ENCODE results near the gene TBKBP1.

The TBKBP1 gene

DNA sequence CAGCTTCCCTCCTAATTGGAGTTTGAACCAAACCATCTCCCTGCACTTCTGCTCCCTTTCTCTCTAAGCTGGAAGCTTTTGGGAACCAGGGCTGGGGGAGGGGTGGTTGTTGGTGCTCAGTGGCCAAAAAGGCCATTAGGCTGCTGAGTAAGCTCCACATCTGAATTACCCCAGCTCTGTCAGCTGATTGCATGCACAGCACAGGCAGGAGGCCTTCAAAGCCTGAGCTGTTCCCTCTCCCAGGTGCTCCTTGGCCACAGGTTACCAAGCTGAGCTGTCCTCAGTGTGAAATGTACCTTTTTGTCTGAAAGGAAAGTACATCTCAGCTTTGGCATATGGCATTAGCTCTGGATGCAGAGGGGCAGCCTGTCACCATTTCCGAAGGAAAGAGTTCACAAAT is 6.2 kb upstream of the TBKBP1 start:
- no peak for TF ChIP-seq CTCF (IDR thresholded peaks at IDR 0.05; ENCODE audit: unreplicated experiment in 3 of 3)
- no peak overlapping the region for H3K4me3 Mint-ChIP-seq

GRCh38 chr17:47690121-47690520 is 3.8 kb upstream of the TBKBP1 start:
- Mint-ChIP-seq H3K36me3 (ENCODE audit: low read depth) (peaks cover 23% of the 10 kb centered on the region), H3K9me3 (no peaks in the 10 kb centered on the region), H3K27me3 (ENCODE audit: low read depth) (no peaks in the 10 kb centered on the region), H3K4me3 (no peak overlapping the region), H3K4me1 (peaks cover 35% of the 10 kb centered on the region), H3K27ac (peak overlapping the region in 1 of 3 experiments; percentile 20)
- no peak for TF ChIP-seq CTCF (IDR thresholded peaks at IDR 0.05; ENCODE audit: unreplicated experiment in 3 of 3)

More for the DNA sequence above, 6.2 kb upstream of the TBKBP1 start:
- Mint-ChIP-seq H3K27me3 (ENCODE audit: low read depth) (no peaks in the 10 kb centered on the region), H3K9me3 (no peaks in the 10 kb centered on the region), H3K4me1 (peaks cover 22% of the 10 kb centered on the region), H3K27ac (peak overlapping the region in 2 of 3 experiments; percentile 81 to 94), H3K36me3 (ENCODE audit: low read depth) (peaks cover 46% of the 10 kb centered on the region)

- no peak for TF ChIP-seq CTCF (IDR thresholded peaks at IDR 0.05; ENCODE audit: unreplicated experiment in 3 of 3)
Measured at GRCh38 chr17:47692137-47692894, 1.6 kb upstream of the TBKBP1 start.

DNA sequence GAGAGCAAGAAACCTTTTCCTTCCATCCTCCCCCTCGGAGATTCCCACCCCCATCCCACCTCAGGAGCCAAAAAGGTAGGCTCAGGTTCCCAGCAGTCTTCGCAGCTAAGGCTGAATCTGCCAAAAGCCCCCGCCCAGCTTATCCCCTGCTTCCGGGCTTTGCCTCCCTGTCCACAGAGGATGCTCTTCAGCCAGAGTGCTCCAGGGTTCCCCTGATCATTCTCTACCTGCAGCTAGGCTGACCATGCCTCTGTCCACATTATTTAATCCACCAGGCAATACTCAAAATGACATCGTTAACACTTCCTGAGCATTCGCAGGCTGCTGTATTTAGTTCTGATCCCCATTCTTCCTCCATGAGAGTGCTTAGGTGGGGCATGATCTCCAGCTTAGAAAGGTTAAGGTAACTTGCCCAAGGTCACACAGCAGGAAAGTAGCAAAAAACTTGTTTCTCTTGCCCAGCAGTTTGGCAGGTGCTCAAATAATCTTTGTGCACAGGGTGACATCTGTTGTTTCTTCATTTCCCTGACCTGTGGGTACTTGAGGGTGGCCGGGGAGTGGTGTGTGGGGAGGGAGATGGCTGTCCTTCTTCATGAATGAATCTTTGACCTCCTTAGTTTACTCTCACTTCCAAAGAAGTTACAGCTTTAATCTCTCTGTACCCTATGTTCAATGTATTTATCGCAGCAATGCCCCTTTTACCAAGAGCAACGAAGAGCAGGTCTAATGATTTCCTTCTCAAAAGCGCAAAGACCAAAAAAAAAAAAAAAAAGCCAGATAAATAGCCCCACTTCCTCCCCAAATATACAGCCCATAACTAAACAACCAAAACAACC is 848 bp upstream of the TBKBP1 start:
- Mint-ChIP-seq H3K4me1 (peaks cover 36% of the 10 kb centered on the region), H3K27ac (peak overlapping the region; percentile 90 to 98 (median 93))
- no peak for TF ChIP-seq CTCF (IDR thresholded peaks at IDR 0.05; ENCODE audit: unreplicated experiment in 3 of 3)

More at GRCh38 chr17:47692137-47692894, 1.6 kb upstream of the TBKBP1 start:
- Mint-ChIP-seq H3K36me3 (ENCODE audit: low read depth) (peaks cover 8% of the 10 kb centered on the region), H3K4me3 (peak overlapping the region; percentile 88 to 91 (median 90)), H3K9me3 (no peaks in the 10 kb centered on the region), H3K27me3 (ENCODE audit: low read depth) (no peaks in the 10 kb centered on the region), H3K4me1 (peaks cover 34% of the 10 kb centered on the region), H3K27ac (peak overlapping the region; percentile 90 to 98 (median 93))

DNA sequence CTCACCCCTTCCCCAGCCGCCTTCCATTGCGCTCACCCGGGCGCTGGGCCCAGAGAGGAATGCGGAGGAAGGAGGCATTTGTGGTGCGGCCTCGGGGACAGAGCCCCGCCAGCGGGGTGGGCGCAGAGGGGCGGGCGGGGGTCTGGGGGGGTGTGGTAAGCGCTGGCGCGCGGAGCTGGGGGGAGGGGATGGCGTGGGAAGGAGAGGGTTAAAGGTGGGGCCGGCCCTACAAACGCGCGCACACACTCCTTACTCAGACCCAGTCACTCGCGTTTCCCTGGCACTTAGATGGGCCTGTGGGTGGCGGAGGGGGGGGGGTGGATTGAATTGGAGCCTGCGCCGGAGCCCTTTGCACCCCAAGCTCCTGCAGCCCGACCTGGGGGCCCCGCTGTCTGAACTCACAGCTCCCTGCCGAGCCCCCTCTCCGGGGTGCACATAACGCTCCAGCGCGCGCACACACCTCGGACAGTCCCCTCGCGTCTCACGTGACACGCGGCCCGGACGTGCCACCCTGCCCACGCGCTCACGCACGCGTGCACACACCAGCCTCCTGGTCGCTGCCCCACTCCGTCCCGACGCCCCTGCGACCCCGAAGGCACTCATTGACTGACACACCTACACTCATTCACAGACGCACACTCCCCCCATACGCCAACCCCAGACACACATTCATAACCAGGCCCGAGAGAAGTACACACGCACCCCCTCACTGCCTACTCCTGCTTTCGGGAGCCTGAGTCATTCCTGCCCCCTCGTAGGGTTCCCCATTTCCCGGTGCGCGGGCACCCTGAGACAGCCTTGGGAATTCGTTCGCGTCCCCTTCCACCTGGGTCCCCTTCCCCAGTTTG is 844 bp downstream of the TBKBP1 start:
- Mint-ChIP-seq H3K27ac (peak overlapping the region; percentile 92 to 98 (median 95)), H3K36me3 (ENCODE audit: low read depth) (peaks cover 14% of the 10 kb centered on the region)
- TF ChIP-seq CTCF (IDR thresholded peaks at IDR 0.05; ENCODE audit: unreplicated experiment in 3 of 3), result no peak

More for the DNA sequence above, 848 bp upstream of the TBKBP1 start:
- peaks cover 6% of the 10 kb centered on the region for H3K36me3 Mint-ChIP-seq (ENCODE audit: low read depth)
- H3K27me3 Mint-ChIP-seq (ENCODE audit: low read depth), result no peaks in the 10 kb centered on the region
- H3K4me3 Mint-ChIP-seq, result peak overlapping the region; percentile 88 to 91 (median 90)
- no peaks in the 10 kb centered on the region for H3K9me3 Mint-ChIP-seq

More for the DNA sequence above, 844 bp downstream of the TBKBP1 start:
- H3K9me3 Mint-ChIP-seq, result no peaks in the 10 kb centered on the region
- peaks cover 38% of the 10 kb centered on the region for H3K4me1 Mint-ChIP-seq
- peak overlapping the region; percentile 92 to 96 (median 92) for H3K4me3 Mint-ChIP-seq
- H3K27me3 Mint-ChIP-seq (ENCODE audit: low read depth), result no peaks in the 10 kb centered on the region

All from nephron (organoid).